HG03354 (cell line): ENCODE results near the gene WASF2.
A peak's percentile ranks its signal among the peaks of the same experiment; 100 is the strongest.
"Not testable (repeated sequence)": the region's sequence is repeated elsewhere in the genome, so short reads cannot be mapped to it uniquely, and the experiment has no call there.

Source experiments
- ATAC-seq: cut with Tn5 transposase; IDR thresholded peaks from one replicate; pipeline ENCODE4 v1.9.1; 2021; ENCODE audit warnings: mild to moderate bottlenecking; ENCODE audit not compliant: unreplicated experiment, poor library complexity, severe bottlenecking

The WASF2 gene

GRCh38 chr1:27503844-27504587, 14.0 kb upstream of the WASF2 start:
- ATAC-seq = no peak

GRCh38 chr1:27503033-27503432, 13.1 kb upstream of the WASF2 start:
- ATAC-seq = no peak

- ATAC-seq = not testable (repeated sequence)
These were observed 11.2 kb upstream of the WASF2 start for GRCh38 chr1:27501159-27501558.

- no peak for ATAC-seq
These were observed 9.2 kb upstream of the WASF2 start for GRCh38 chr1:27499142-27499541.

- no peak for ATAC-seq
These were observed 6.7 kb upstream of the WASF2 start for GRCh38 chr1:27496604-27497155.

GRCh38 chr1:27492796-27493195, 2.8 kb upstream of the WASF2 start:
- no peak for ATAC-seq

- ATAC-seq = no peak
These were observed 2.1 kb upstream of the WASF2 start for GRCh38 chr1:27491748-27492700.

- peak; percentile 32 for ATAC-seq
These were observed 430 bp downstream of the WASF2 start for GRCh38 chr1:27489501-27489972.

GRCh38 chr1:27487966-27488884, 1.7 kb downstream of the WASF2 start:
- ATAC-seq = no peak

GRCh38 chr1:27485363-27485762, 4.6 kb downstream of the WASF2 start:
- no peak for ATAC-seq

- ATAC-seq = no peak
These were observed 6.3 kb downstream of the WASF2 start for GRCh38 chr1:27483659-27484058.

- no peak for ATAC-seq
These were observed 7.9 kb downstream of the WASF2 start for GRCh38 chr1:27481994-27482620.

GRCh38 chr1:27478098-27478497, 11.9 kb downstream of the WASF2 start:
- no peak for ATAC-seq

GRCh38 chr1:27476237-27476636, 13.7 kb downstream of the WASF2 start:
- ATAC-seq = no peak

GRCh38 chr1:27475720-27476119, 14.2 kb downstream of the WASF2 start:
- no peak for ATAC-seq

- ATAC-seq = no peak
These were observed 16.2 kb downstream of the WASF2 start for GRCh38 chr1:27473755-27474154.

- ATAC-seq = not testable (repeated sequence)
These were observed 17.9 kb downstream of the WASF2 start for GRCh38 chr1:27472098-27472497.

- ATAC-seq = no peak
These were observed 18.5 kb downstream of the WASF2 start for GRCh38 chr1:27471477-27471876.

GRCh38 chr1:27469334-27469733, 20.6 kb downstream of the WASF2 start:
- no peak for ATAC-seq
